Colonic mucosa (tissue), 4 donors: Measurements from ENCODE around the gene FUOM. TPM values are rescaled to one million over a fixed set of nuclear protein-coding genes. Genes with fewer than 3 reads are reported as not detected.
A peak's percentile ranks its signal among the peaks of the same experiment; 100 is the strongest.

ENCODE experiments used
- DNase-seq: peaks from one replicate; pipeline ENCODE4 v3.0.0-alpha.2; 2020
- H3K27ac ChIP-seq: fragments of 200-600 bp; one replicate; pipeline ENCODE4 v1.8.0; 2021
- H3K27me3 ChIP-seq: fragments of 200-600 bp; one replicate; pipeline ENCODE4 v1.8.0; 2021
- H3K36me3 ChIP-seq: fragments of 200-600 bp; one replicate; pipeline ENCODE4 v1.8.0; 2021
- H3K4me1 ChIP-seq: fragments of 200-600 bp; one replicate; pipeline ENCODE4 v1.8.0; 2021; ENCODE audit warnings: mild to moderate bottlenecking
- H3K4me3 ChIP-seq: fragments of 200-600 bp; one replicate; pipeline ENCODE4 v1.8.0; 2021
- H3K9ac ChIP-seq, 2 donors: one replicate each; pipeline ENCODE4 v1.7.0; 2013; ENCODE audit warnings: control low read depth in 2 of 2, low read depth in 2 of 2, low read length in 2 of 2
- H3K9me3 ChIP-seq: fragments of 200-600 bp; one replicate; pipeline ENCODE4 v1.8.0; 2021
- CTCF ChIP-seq: fragments of 200-600 bp; IDR thresholded peaks from one replicate; pipeline ENCODE4 v1.8.0; 2022; ENCODE audit warnings: antibody characterized with exemption, mild to moderate bottlenecking
- intact Hi-C: fragments of 100-400 bp; cut with DNase I; formaldehyde crosslinking; loops from one replicate; pipeline ENCODE4 v1.14.1; 2022
- total RNA-seq, 2 donors: library from RNA; stranded (reverse); fragmentation: NEBNext Ultra II Directional in 1 of 2; extraction: Animal tissue kit (Norgen Biotek cat#: 25700) in 1 of 2; gene quantifications; one replicate each; pipeline ENCODE4 v1.2.1, GENCODE V29; 2021
- donor health status: healthy.
- donor health status: DM: no; HTN: no; CAD: no.
- donor health status: DM: no; HTN: no; CAD: no.

The FUOM gene
- total RNA-seq, 2 donors from 2014 or later = 16.9 to 23.3 TPM

DNA sequence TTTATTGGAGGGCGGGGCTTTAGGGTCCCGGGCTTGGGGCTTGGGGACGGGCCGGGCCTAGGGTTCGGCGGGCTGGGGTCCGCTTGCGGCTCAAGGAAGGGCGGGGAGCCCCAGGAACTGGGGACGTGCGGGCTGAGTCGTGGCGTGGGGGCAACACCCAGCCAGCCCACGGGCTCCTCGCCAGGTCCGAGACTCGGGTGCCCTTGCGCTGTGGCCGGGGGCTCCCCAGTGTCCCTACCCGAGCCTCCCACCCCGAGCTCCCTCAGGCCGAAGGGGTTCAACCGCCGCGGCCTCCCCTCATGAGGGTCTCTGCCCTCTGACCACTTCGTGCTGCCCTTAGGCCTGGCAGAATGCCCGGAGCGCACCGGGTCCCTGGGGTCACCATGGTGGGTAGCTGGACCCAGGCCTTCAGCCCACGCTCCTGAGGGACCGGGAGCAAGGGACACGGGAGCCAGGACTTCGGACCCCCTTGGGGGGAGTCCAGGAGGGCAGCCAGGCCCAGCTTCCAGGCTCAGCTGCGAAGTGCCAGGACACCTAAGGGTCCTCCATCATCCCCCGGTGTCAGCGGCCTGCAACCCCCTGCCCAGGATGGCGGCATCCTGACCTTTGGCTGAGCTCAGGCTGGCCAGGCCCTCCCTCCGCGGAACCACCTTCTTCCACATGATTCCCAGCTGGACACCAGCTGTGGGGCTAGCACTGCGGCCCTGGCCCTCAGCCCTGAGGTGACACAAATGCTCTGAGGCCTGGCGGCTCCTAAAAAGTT lies 524 bp upstream of the FUOM start:
- no peak overlapping the region for H3K9ac ChIP-seq
- intact Hi-C loops = no loop called here
- peaks cover 7% of the 10 kb centered on the region for H3K4me1 ChIP-seq
- no peaks in the 10 kb centered on the region for H3K9me3 ChIP-seq
- no peak overlapping the region for H3K4me3 ChIP-seq
- no peaks in the 10 kb centered on the region for H3K27me3 ChIP-seq
- no peaks in the 10 kb centered on the region for H3K36me3 ChIP-seq
- no peak for TF ChIP-seq CTCF
- DNase-seq = no peak
- H3K27ac ChIP-seq = no peak overlapping the region

GRCh38 chr10:133356549-133357284 lies 1.1 kb downstream of the FUOM start:
- peak overlapping the region in 1 of 2 donors; percentile 51 for H3K9ac ChIP-seq
- intact Hi-C loops = no loop called here
- peaks cover 7% of the 10 kb centered on the region for H3K4me1 ChIP-seq
- H3K36me3 ChIP-seq = no peaks in the 10 kb centered on the region
- TF ChIP-seq CTCF = no peak
- no peaks in the 10 kb centered on the region for H3K27me3 ChIP-seq
- no peak overlapping the region for H3K27ac ChIP-seq
- DNase-seq = no peak
- peak overlapping the region; percentile 74 for H3K4me3 ChIP-seq
- no peaks in the 10 kb centered on the region for H3K9me3 ChIP-seq

DNA sequence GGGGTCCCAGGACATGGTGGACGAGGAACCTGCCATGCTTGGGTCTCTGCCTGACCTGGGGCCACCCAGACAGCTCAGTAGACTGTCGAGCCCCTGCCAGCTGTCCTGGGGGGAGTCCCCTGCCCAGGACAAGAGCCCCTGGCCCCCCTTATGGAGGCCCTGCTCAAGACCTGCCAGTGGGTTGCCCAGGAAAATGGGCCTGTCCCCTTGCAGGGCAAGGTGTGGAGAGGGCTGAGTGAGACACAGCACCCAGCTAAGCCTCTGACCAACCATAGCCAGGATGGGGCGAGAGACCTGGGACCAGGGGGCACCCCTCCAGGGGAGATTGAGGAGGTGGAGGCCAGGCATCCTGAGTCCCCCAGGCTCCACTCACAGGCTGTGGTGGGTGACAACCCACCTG lies 1.8 kb downstream of the FUOM start:
- no peak for TF ChIP-seq CTCF
- peaks cover 7% of the 10 kb centered on the region for H3K4me1 ChIP-seq
- no peak overlapping the region for H3K9ac ChIP-seq
- no peaks in the 10 kb centered on the region for H3K27me3 ChIP-seq
- H3K4me3 ChIP-seq = no peak overlapping the region
- no peak overlapping the region for H3K27ac ChIP-seq
- DNase-seq = no peak
- H3K9me3 ChIP-seq = no peaks in the 10 kb centered on the region
- no peaks in the 10 kb centered on the region for H3K36me3 ChIP-seq
- intact Hi-C loops = no loop called here

DNA sequence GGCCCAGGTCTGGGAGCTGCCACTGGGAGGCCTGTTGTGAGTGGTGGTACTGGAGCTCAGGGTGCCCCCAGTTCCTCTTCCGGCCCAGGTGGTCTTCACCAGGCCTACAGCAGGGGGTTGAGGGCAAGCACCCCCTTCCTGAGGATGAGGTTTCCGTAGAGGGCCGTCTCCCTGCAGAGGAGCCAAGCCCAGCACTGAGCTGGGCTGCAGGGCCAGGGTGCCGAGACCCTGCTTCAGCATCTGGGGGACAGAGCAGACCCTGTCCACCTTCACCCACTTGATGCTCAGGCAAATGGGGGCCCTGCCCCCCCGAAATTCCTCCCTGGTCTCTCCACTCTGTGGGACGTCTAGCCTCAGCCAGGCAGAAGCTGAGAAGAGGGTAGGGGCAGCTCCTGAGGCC lies 2.6 kb downstream of the FUOM start:
- H3K27ac ChIP-seq = no peak overlapping the region
- no peak for TF ChIP-seq CTCF
- intact Hi-C loops = no loop called here
- H3K9ac ChIP-seq = no peak overlapping the region
- H3K4me1 ChIP-seq = peaks cover 7% of the 10 kb centered on the region
- no peaks in the 10 kb centered on the region for H3K9me3 ChIP-seq
- DNase-seq = no peak
- H3K36me3 ChIP-seq = no peaks in the 10 kb centered on the region
- no peak overlapping the region for H3K4me3 ChIP-seq
- no peaks in the 10 kb centered on the region for H3K27me3 ChIP-seq

DNA sequence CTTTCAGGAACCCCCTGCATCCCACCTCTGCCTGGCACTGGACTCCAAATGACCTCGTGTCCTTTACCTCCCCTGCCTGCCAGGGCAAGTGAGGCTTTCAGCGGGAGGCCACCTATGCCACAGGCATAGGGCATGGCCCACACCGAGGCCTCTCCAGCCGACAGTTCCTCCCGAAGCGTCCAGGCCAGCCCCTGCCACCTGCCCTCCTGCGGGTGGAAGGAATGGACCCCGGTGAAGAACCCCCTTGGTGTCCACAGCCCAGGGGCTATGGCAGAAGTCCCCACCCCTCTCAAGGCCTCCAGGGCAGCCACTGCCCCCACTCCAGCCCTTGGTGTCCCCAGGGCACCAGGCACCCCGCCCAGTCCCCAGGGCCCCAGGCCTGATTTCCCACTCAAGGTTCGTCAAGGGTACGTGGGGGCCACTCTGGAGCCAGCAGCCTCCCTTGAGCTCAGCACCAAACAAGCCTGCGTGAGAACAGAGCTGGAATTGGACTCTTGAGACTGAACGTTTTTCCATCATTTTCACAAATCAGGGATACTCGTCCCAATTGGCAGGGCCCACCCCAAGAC lies 3.1 kb downstream of the FUOM start:
- no peaks in the 10 kb centered on the region for H3K36me3 ChIP-seq
- no peaks in the 10 kb centered on the region for H3K27me3 ChIP-seq

More for the DNA sequence above, 3.1 kb downstream of the FUOM start:
- Histone ChIP-seq H3K9me3 (no peaks in the 10 kb centered on the region), H3K27ac (no peak overlapping the region), H3K4me1 (peaks cover 4% of the 10 kb centered on the region), H3K9ac (no peak overlapping the region), H3K4me3 (no peak overlapping the region)
- no peak for DNase-seq
- no peak for TF ChIP-seq CTCF
- intact Hi-C loops = no loop called here
